Measurements from ENCODE around the gene TBL1XR1. TPM values are rescaled to one million over a fixed set of nuclear protein-coding genes. Genes with fewer than 3 reads are reported as not detected.

TBL1XR1 gene
- total RNA-seq, 2 donors from 2014 or later, result 202 to 226 TPM

DNA sequence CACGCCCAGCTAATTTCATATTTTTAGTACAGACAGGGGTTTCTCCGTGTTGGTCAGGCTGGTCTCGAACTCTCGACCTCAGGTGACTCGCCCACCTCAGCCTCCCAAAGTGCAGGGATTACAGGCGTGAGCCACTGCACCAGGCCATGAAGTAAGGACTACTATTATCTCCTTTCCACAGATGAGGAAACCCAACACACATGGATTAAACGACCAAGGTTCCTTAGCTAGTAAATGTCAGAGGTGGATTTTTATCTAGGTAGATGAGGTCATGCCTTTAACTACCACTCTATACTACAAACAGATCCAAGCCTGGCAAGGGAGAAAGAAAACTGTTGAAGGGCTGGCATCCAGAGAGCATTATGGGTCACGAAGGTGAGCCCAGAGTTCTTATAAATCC is 15.5 kb upstream of the TBL1XR1 start:
- intact Hi-C loops (cut with DNase I), result no loop called here
- no peak for TF ChIP-seq CTCF (IDR thresholded peaks at IDR 0.05)
- peaks cover 13% of the 10 kb centered on the region for H3K4me1 ChIP-seq

DNA sequence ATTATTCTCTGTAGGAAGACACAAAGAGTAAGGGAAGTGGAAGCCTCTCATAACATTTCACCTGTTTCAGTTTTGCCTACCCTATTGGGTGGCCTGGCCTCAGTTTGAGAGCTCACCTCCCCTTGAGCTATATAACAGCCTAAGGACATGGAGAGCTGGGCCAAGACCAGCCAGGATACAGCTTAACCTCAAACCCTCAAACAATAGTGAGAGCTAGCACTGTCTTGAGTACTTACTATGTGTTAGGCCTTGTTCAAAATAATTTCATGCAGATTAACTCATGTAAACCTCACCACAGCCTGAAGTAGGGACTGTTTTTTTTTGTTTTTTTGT is 15.0 kb upstream of the TBL1XR1 start:
- intact Hi-C loops (cut with DNase I), result no loop called here
- Histone ChIP-seq H3K9me3 (no peaks in the 10 kb centered on the region), H3K27me3 (no peaks in the 10 kb centered on the region), H3K27ac (peak overlapping the region; percentile 87), H3K4me1 (peaks cover 13% of the 10 kb centered on the region), H3K4me3 (no peak overlapping the region), H3K36me3 (no peaks in the 10 kb centered on the region), H3K9ac (ENCODE audit: low read depth in 2 of 2, low read length in 2 of 2) (peak overlapping the region in 1 of 2 donors; percentile 74)
- DNase-seq, result no peak
- TF ChIP-seq CTCF (IDR thresholded peaks at IDR 0.05), result no peak

More for the DNA sequence above, 15.5 kb upstream of the TBL1XR1 start:
- no peaks in the 10 kb centered on the region for H3K9me3 ChIP-seq
- DNase-seq, result no peak
- peak overlapping the region; percentile 87 for H3K27ac ChIP-seq
- H3K36me3 ChIP-seq, result no peaks in the 10 kb centered on the region
- H3K4me3 ChIP-seq, result no peak overlapping the region
- H3K27me3 ChIP-seq, result no peaks in the 10 kb centered on the region
- peak overlapping the region in 1 of 2 donors; percentile 58 for H3K9ac ChIP-seq (ENCODE audit: low read depth in 2 of 2, low read length in 2 of 2)

GRCh38 chr3:177211503-177212277 is 14.4 kb upstream of the TBL1XR1 start:
- Histone ChIP-seq H3K27ac (peak overlapping the region; percentile 87), H3K9ac (ENCODE audit: low read depth in 2 of 2, low read length in 2 of 2) (peak overlapping the region in 1 of 2 donors; percentile 74), H3K27me3 (no peaks in the 10 kb centered on the region), H3K9me3 (no peaks in the 10 kb centered on the region), H3K4me1 (peaks cover 13% of the 10 kb centered on the region), H3K4me3 (no peak overlapping the region), H3K36me3 (no peaks in the 10 kb centered on the region)
- DNase-seq, result peak; percentile 93
- intact Hi-C loops (cut with DNase I), result no loop called here
- TF ChIP-seq CTCF (IDR thresholded peaks at IDR 0.05), result no peak

DNA sequence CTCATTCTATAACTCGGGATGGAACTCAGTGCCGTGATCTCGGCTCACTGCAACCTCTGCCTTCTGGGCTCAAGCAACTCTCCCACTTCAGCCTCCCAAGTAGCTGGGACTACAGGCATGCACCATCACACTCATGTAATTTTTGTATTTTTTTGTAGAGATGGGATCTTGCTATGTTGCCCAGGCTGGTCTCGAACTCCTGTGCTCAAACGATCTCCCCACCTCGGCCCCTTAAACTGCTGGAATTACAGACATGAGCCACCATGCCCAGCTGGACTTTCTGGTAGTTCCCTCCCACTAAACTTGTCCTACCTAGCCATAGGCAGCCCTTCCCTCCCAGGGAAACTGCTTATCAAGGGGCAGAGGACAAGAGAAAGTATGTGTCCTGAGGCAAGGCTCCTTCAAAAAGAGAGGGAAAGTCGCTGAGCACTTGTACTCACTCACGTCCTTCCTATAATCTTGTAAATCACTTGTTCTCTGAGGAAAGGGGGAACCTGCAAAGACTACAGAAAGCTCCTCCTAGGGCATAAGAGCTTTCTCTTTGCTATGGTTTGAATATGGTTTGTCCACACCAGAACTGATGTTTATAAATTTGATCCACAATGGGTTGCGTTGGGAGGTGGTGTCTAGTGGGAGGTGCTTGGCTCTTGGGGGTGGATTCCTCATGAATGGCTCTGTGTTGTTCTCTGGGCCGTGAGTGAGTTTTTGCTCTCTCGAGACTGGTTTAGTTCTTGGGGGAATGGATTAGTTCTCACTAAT is 13.6 kb upstream of the TBL1XR1 start:
- Histone ChIP-seq H3K27ac (peak overlapping the region; percentile 87), H3K9ac (ENCODE audit: low read depth in 2 of 2, low read length in 2 of 2) (peak overlapping the region in 1 of 2 donors; percentile 74), H3K4me1 (peaks cover 13% of the 10 kb centered on the region), H3K36me3 (no peaks in the 10 kb centered on the region), H3K4me3 (no peak overlapping the region), H3K27me3 (no peaks in the 10 kb centered on the region), H3K9me3 (no peaks in the 10 kb centered on the region)
- peak; percentile 38 for DNase-seq
- intact Hi-C loops (cut with DNase I), result no loop called here
- TF ChIP-seq CTCF (IDR thresholded peaks at IDR 0.05), result no peak

GRCh38 chr3:177209509-177209908 is 12.2 kb upstream of the TBL1XR1 start:
- no peak overlapping the region for H3K9ac ChIP-seq (ENCODE audit: low read depth in 2 of 2, low read length in 2 of 2)
- H3K4me3 ChIP-seq, result no peak overlapping the region
- H3K36me3 ChIP-seq, result no peaks in the 10 kb centered on the region
- H3K27me3 ChIP-seq, result no peaks in the 10 kb centered on the region
- DNase-seq, result no peak
- no peaks in the 10 kb centered on the region for H3K9me3 ChIP-seq
- TF ChIP-seq CTCF (IDR thresholded peaks at IDR 0.05), result no peak
- H3K4me1 ChIP-seq, result peaks cover 13% of the 10 kb centered on the region
- intact Hi-C loops (cut with DNase I), result no loop called here
- no peak overlapping the region for H3K27ac ChIP-seq
